T-cell (primary cell): ENCODE results near the gene OR6B1. TPM values are rescaled to one million over a fixed set of nuclear protein-coding genes. Genes with fewer than 3 reads are reported as not detected.
"Not testable (repeated sequence)": the region's sequence is repeated elsewhere in the genome, so short reads cannot be mapped to it uniquely, and the experiment has no call there.

Experiments
- ATAC-seq, 4 experiments: fragments of 200-7000 bp in 3 of 4; fragments of 150-1000 bp in 1 of 4; cut with Tn5 transposase; replicated peaks in 1 of 4; 1 replicate in 3 of 4; 2 replicates in 1 of 4; pipeline ENCODE4 v1.10.0; 2021; ENCODE audit warnings: moderate library complexity in 3 of 4, mild to moderate bottlenecking in 2 of 4, moderate number of reproducible peaks in 1 of 4
- CTCF ChIA-PET, 2 donors: fragments of 300-600 bp; sonication (Branson Sonifier 250); formaldehyde crosslinking; loops; one replicate each; lab custom pipeline; 2022; ENCODE audit warnings: antibody characterized with exemption in 2 of 2; lab: Charles Lee
- POLR2A ChIA-PET, 2 donors: fragments of 300-600 bp; sonication (Branson Sonifier 250); formaldehyde crosslinking; loops; one replicate each; lab custom pipeline; 2022; ENCODE audit warnings: antibody characterized with exemption in 2 of 2; lab: Charles Lee
- DNase-seq, 35 experiments: peaks; one replicate each; pipeline versions ENCODE4 v3.0.0 to v3.0.0-alpha.2; 2013 to 2023
- H3K27ac ChIP-seq: one replicate; pipeline ENCODE4 v1.5.1; 2013; ENCODE audit warnings: low read length
- H3K27me3 ChIP-seq, 2 experiments: replicated peaks in 1 of 2; 1 replicate in 1 of 2; 2 replicates in 1 of 2; pipeline versions ENCODE4 v1.6.1 to v1.7.0; 2013; ENCODE audit warnings: low read length in 1 of 2, mixed read lengths in 1 of 2; ENCODE audit not compliant: control insufficient read depth in 2 of 2, insufficient read depth in 2 of 2; ENCODE audit errors: extremely low read depth in 1 of 2
- H3K36me3 ChIP-seq, 2 donors: 1 replicate in 1 of 2; 2 replicates in 1 of 2; pipeline versions ENCODE4 v1.6.1 to v1.7.0; 2013; ENCODE audit warnings: low read length in 1 of 2; ENCODE audit not compliant: control insufficient read depth in 2 of 2, insufficient read depth in 1 of 2; ENCODE audit errors: extremely low read depth in 1 of 2
- H3K4me1 ChIP-seq, 2 experiments: 1 replicate in 1 of 2; 2 replicates in 1 of 2; pipeline versions ENCODE4 v1.6.1 to v1.7.0; 2013; ENCODE audit warnings: low read length in 2 of 2, mixed read lengths in 1 of 2; ENCODE audit not compliant: insufficient read depth in 2 of 2, control insufficient read depth in 1 of 2; ENCODE audit errors: extremely low read depth in 1 of 2
- H3K4me3 ChIP-seq, 2 donors: 1 replicate in 1 of 2; 2 replicates in 1 of 2; pipeline versions ENCODE4 v1.5.1 to v1.7.0; 2013; ENCODE audit warnings: mild to moderate bottlenecking in 2 of 2, low read length in 1 of 2, moderate library complexity in 1 of 2; ENCODE audit not compliant: control insufficient read depth in 1 of 2; ENCODE audit errors: extremely low read depth in 1 of 2
- H3K9me3 ChIP-seq: 2 replicates; pipeline ENCODE4 v1.7.0; 2013
- H3K27ac Mint-ChIP-seq, 2 donors: one replicate each; pipeline ENCODE4 v1.8.0; 2020 to 2021; ENCODE audit warnings: mild to moderate bottlenecking in 2 of 2, mixed read lengths in 2 of 2
- H3K27me3 Mint-ChIP-seq, 2 donors: one replicate each; pipeline ENCODE4 v1.8.0; 2021 to 2022; ENCODE audit warnings: mixed read lengths in 2 of 2
- H3K36me3 Mint-ChIP-seq: one replicate; pipeline ENCODE4 v1.8.0; 2021; ENCODE audit warnings: mixed read lengths
- H3K4me1 Mint-ChIP-seq, 3 donors: one replicate each; pipeline ENCODE4 v1.8.0; 2020 to 2022; ENCODE audit warnings: mixed read lengths in 3 of 3, mild to moderate bottlenecking in 1 of 3
- H3K4me3 Mint-ChIP-seq, 3 donors: one replicate each; pipeline ENCODE4 v1.8.0; 2020 to 2022; ENCODE audit warnings: mild to moderate bottlenecking in 3 of 3, mixed read lengths in 3 of 3, moderate library complexity in 3 of 3
- H3K9me3 Mint-ChIP-seq, 3 donors: one replicate each; pipeline ENCODE4 v1.8.0; 2020 to 2022; ENCODE audit warnings: mixed read lengths in 3 of 3
- WGBS: methylation state at CpG from one replicate; pipeline ENCODE4 v1.1.5; 2013; ENCODE audit warnings: missing lambda C conversion rate; ENCODE audit not compliant: insufficient coverage; 5-methylcytosine and 5-hydroxymethylcytosine counted together
- total RNA-seq, 35 experiments: library from RNA in 6 of 35; stranded (reverse) in 6 of 35; fragments of 120-200 nt in 1 of 35; gene quantifications; one replicate each; pipeline versions ENCODE4 v1.2.1 to v1.2.4 and lab custom pipeline; 2013 to 2026

OR6B1 gene
- total RNA-seq, 5 donors from 2014 or later (not counting 1 experiment from before 2014, with no cell fraction given): not detected

DNA sequence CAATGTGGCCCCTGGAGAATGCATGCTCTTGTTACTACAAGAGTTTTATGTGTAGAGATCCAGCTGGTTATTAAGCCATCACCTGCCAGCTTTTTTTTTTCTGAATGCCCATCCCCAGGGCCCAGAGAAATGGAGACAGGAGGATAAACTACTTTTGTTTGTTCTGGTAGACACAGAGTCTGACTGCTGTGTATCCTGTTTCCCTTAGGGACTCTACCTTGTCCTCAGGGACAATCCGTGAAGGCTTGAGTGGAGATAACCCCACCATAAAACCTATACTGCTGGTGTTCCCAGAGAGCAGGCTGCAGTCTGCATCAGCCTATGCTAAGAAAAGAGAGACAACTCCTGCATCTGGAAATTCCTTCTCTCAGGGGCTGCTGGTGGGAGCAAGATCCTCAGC lies 48.5 kb downstream of the OR6B1 start, which contains the start of gene OR2A5:
OR2A5 (plus strand) TSS at position 301 of the 400 bp plus-strand sequence. CDS start 1,454 bp downstream, outside the sequence.
- Histone ChIP-seq H3K36me3 (no peaks in the 10 kb centered on the region), H3K9me3 (no peaks in the 10 kb centered on the region), H3K4me1 (no peaks in the 10 kb centered on the region), H3K27ac (no peak within 1 kb of the TSS), H3K27me3 (no peaks in the 10 kb centered on the region), H3K4me3 (no peak within 1 kb of the TSS)
- Mint-ChIP-seq H3K9me3 (no peaks in the 10 kb centered on the region), H3K27ac (no peak within 1 kb of the TSS), H3K4me1 (no peaks in the 10 kb centered on the region), H3K36me3 (no peaks in the 10 kb centered on the region), H3K4me3 (no peak within 1 kb of the TSS), H3K27me3 (peaks cover 5 to 14% of the 10 kb centered on the region in 2 donors)
- ATAC-seq: no peak
- ChIA-PET POLR2A (no interaction called here), CTCF (no interaction called here)
- DNase-seq: no peak
- WGBS: no CpG with 5 or more reads among the region's 1 CpG

DNA sequence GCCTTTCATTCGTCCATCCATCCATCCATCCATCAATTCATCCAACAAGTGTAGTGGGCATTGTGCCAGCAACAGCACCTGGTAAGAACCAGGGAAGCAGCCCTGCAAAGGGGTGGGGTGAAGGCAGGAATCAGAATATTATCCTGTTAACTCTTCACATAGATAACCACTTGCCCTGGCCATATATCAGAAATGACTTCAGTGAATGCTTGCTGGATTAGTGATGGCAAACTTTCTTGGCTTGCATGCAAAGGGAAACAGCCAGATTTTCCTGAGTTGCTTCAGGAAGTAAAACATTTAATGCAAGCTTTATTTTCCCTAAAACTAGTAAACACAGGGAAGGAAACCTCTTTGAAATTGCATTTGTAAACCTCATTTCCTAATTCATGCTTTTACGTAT lies 49.4 kb downstream of the OR6B1 start:
- DNase-seq: no peak

DNA sequence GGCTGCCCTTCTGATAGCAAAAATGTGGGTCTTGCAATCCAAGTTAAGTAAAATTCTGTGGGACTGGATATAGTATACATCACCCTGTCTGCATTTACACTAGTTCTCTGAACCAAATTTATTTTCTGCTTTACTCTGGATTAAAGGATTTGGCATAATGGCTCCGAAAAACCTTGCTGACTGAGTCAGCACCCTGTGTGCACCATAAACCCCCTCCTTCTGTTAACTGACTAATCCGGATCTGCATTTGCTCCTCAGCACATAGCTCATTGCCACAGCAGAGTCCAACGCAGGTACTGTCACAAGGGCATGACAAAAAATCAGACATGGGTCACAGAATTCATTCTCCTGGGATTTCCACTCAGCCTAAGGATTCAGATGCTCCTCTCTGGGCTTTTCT lies 50.0 kb downstream of the OR6B1 start:
- DNase-seq (no peak), ATAC-seq (no peak)
- no peak overlapping the region for H3K27ac Mint-ChIP-seq
- no peaks in the 10 kb centered on the region for H3K4me1 ChIP-seq
- no peaks in the 10 kb centered on the region for H3K36me3 Mint-ChIP-seq
- ChIA-PET POLR2A (no interaction called here), CTCF (no interaction called here)
- peaks cover 5 to 27% of the 10 kb centered on the region in 2 donors for H3K27me3 Mint-ChIP-seq
- H3K36me3 ChIP-seq: no peaks in the 10 kb centered on the region
- no peaks in the 10 kb centered on the region for H3K27me3 ChIP-seq
- no peaks in the 10 kb centered on the region for H3K4me1 Mint-ChIP-seq
- H3K4me3 Mint-ChIP-seq: no peak overlapping the region
- WGBS: 73% methylated on average over 3 of the region's 3 CpGs
- no peak overlapping the region for H3K27ac ChIP-seq
- H3K9me3 ChIP-seq: no peaks in the 10 kb centered on the region
- H3K4me3 ChIP-seq: no peak overlapping the region
- no peaks in the 10 kb centered on the region for H3K9me3 Mint-ChIP-seq

More for the DNA sequence above, 49.4 kb downstream of the OR6B1 start:
- H3K27me3 Mint-ChIP-seq: peaks cover 5 to 22% of the 10 kb centered on the region in 2 donors
- no peak overlapping the region for H3K4me3 Mint-ChIP-seq
- Histone ChIP-seq H3K27me3 (no peaks in the 10 kb centered on the region), H3K4me1 (no peaks in the 10 kb centered on the region), H3K36me3 (no peaks in the 10 kb centered on the region), H3K27ac (no peak overlapping the region), H3K4me3 (no peak overlapping the region), H3K9me3 (no peaks in the 10 kb centered on the region)
- H3K27ac Mint-ChIP-seq: no peak overlapping the region
- ATAC-seq: no peak
- H3K9me3 Mint-ChIP-seq: no peaks in the 10 kb centered on the region
- POLR2A ChIA-PET: no interaction called here
- CTCF ChIA-PET: no interaction called here
- no peaks in the 10 kb centered on the region for H3K4me1 Mint-ChIP-seq
- no peaks in the 10 kb centered on the region for H3K36me3 Mint-ChIP-seq
- no CpG with 5 or more reads among the region's 2 CpGs for WGBS

DNA sequence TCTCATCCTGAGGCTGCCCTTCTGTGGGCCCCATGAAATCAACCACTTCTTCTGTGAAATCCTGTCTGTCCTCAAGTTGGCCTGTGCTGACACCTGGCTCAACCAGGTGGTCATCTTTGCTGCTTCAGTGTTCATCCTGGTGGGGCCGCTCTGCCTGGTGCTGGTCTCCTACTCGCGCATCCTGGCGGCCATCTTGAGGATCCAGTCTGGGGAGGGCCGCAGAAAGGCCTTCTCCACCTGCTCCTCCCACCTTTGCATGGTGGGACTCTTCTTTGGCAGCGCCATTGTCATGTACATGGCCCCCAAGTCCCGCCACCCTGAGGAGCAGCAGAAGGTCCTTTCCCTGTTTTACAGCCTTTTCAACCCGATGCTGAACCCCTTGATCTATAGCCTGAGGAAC lies 50.8 kb downstream of the OR6B1 start:
- POLR2A ChIA-PET, ATAC-seq: not testable (repeated sequence)

DNA sequence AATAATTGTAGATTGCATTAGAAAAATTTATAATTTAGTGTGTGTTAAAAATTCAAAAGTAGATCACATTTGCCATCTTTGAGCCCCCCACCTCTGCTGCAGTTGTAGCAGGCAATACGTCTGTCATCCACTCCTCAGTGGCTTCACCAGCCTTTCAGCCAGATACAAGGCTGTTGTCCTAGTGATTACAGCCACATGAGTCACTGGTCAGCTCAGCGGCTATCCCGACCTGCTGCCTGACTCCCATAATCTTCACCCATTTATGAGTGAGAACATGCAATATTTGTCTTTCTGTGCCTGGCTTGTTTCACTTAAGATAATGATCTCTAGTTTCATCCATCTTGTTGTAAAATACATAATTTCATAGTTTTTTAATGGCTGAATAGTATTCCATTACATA lies 57.8 kb downstream of the OR6B1 start:
- no peak for DNase-seq
- no peak overlapping the region for H3K27ac Mint-ChIP-seq
- ChIA-PET CTCF (no interaction called here), POLR2A (no interaction called here)
- H3K9me3 ChIP-seq: no peaks in the 10 kb centered on the region
- H3K4me3 ChIP-seq: no peak overlapping the region
- H3K27me3 Mint-ChIP-seq: peaks cover 12 to 40% of the 10 kb centered on the region in 2 donors
- H3K27ac ChIP-seq: no peak overlapping the region
- no peak overlapping the region for H3K4me3 Mint-ChIP-seq
- H3K4me1 ChIP-seq: no peaks in the 10 kb centered on the region
- peaks cover 4% of the 10 kb centered on the region for H3K36me3 Mint-ChIP-seq
- H3K4me1 Mint-ChIP-seq: no peaks in the 10 kb centered on the region
- peaks cover 0 to 5% of the 10 kb centered on the region in 2 experiments for H3K27me3 ChIP-seq
- no peaks in the 10 kb centered on the region for H3K36me3 ChIP-seq
- WGBS: 100% methylated on average over 1 of the region's 3 CpGs
- H3K9me3 Mint-ChIP-seq: peaks cover 3 to 6% (median 4%) of the 10 kb centered on the region in 3 donors
- ATAC-seq: no peak

More for the DNA sequence above, 50.8 kb downstream of the OR6B1 start:
- H3K9me3 Mint-ChIP-seq, DNase-seq, H3K4me3 Mint-ChIP-seq, H3K4me1 ChIP-seq, H3K27me3 ChIP-seq, H3K36me3 Mint-ChIP-seq, H3K36me3 ChIP-seq, CTCF ChIA-PET, H3K27ac Mint-ChIP-seq, H3K4me3 ChIP-seq, H3K4me1 Mint-ChIP-seq, H3K27ac ChIP-seq, H3K9me3 ChIP-seq: not testable (repeated sequence)
- 84% methylated on average over 7 of the region's 8 CpGs for WGBS
- peaks cover 5 to 30% of the 10 kb centered on the region in 2 donors for H3K27me3 Mint-ChIP-seq

Other genes with a start within 250 kb of the OR6B1 start
- gene CTAGE6, start 242.6 kb upstream of the OR6B1 start, total RNA-seq: 1 to 10 TPM; 1.1 to 2.2 (median 1.4) TPM
- 10 to 100 TPM; 12.9 to 15.0 (median 13.5) TPM for gene TCAF1, start 98.1 kb upstream of the OR6B1 start, total RNA-seq
- not detected for gene OR2F2, start 65.1 kb upstream of the OR6B1 start, total RNA-seq
- not detected for gene OR2F1, start 45.5 kb upstream of the OR6B1 start, total RNA-seq
- not detected for gene OR2A5, start 48.6 kb downstream of the OR6B1 start, total RNA-seq
- not detected for gene OR2A25, start 69.5 kb downstream of the OR6B1 start, total RNA-seq
- not detected for gene OR2A12, start 86.0 kb downstream of the OR6B1 start, total RNA-seq
- not detected for gene OR2A2, start 109.3 kb downstream of the OR6B1 start, total RNA-seq
- gene OR2A14, start 122.9 kb downstream of the OR6B1 start, total RNA-seq: not detected
- gene CTAGE4, start 183.1 kb downstream of the OR6B1 start, total RNA-seq: 1 to 10 TPM in 3 of 5 donors, under 1 TPM in 2; 0.41 to 2.2 (median 1.0) TPM
- gene ARHGEF35, start 195.5 kb downstream of the OR6B1 start, total RNA-seq: 1 to 10 TPM in 4 of 5 donors, under 1 TPM in 1; 0.98 to 2.5 (median 1.7) TPM
- gene OR2A42, start 239.3 kb downstream of the OR6B1 start, total RNA-seq: under 1 TPM in 2 of 5 donors, not detected in 3; 0.09 to 0.13 TPM